Lower leg skin (tissue), 4 donors: ENCODE data around the gene RUNX1. TPM values are rescaled to one million over a fixed set of nuclear protein-coding genes. Genes with fewer than 3 reads are reported as not detected.

ENCODE experiments used
- DNase-seq, 2 donors: peaks; one replicate each; pipeline ENCODE4 v3.0.0-alpha.2; 2019; ENCODE audit warnings: low spot score in 2 of 2
- H3K4me3 ChIP-seq: fragments of 200-600 bp; sonication (generic); 2 replicates; pipeline ENCODE4 v1.5.1; 2017; ENCODE audit warnings: mild to moderate bottlenecking, low read depth; ENCODE audit not compliant: poor library complexity, severe bottlenecking
- POLR2A ChIP-seq, 2 donors: fragments of 450-650 bp; IDR thresholded peaks; one replicate each; pipeline ENCODE4 v1.6.1; 2016 to 2017; ENCODE audit warnings: antibody characterized with exemption in 2 of 2, mild to moderate bottlenecking in 1 of 2, moderate library complexity in 1 of 2
- WGBS, 2 donors: methylation state at CpG; one replicate each; pipeline ENCODE4 v1.1.5; 2018; 5-methylcytosine and 5-hydroxymethylcytosine counted together
- intact Hi-C: fragments of 100-400 bp; cut with DNase I; formaldehyde crosslinking; loops from one replicate; pipeline ENCODE4 v1.15.0; 2023; ENCODE audit warnings: low total_unique reads
- total RNA-seq, 4 donors: library from RNA; depleted of rRNA; stranded (reverse); fragments of >200 nt; gene quantifications; one replicate each; pipeline ENCODE4 v1.1.0, GENCODE V29; 2016
- TF ChIP-seq, protein P1 (sequence below), 3 donors: fragments of 450-650 bp; IDR thresholded peaks; one replicate each; pipeline ENCODE4 v1.5.1; 2016; ENCODE audit warnings: antibody characterized with exemption in 3 of 3, mild to moderate bottlenecking in 3 of 3, moderate library complexity in 2 of 3

The RUNX1 gene
- total RNA-seq, 4 donors from 2014 or later = 7.3 to 29.1 (median 18.1) TPM

DNA sequence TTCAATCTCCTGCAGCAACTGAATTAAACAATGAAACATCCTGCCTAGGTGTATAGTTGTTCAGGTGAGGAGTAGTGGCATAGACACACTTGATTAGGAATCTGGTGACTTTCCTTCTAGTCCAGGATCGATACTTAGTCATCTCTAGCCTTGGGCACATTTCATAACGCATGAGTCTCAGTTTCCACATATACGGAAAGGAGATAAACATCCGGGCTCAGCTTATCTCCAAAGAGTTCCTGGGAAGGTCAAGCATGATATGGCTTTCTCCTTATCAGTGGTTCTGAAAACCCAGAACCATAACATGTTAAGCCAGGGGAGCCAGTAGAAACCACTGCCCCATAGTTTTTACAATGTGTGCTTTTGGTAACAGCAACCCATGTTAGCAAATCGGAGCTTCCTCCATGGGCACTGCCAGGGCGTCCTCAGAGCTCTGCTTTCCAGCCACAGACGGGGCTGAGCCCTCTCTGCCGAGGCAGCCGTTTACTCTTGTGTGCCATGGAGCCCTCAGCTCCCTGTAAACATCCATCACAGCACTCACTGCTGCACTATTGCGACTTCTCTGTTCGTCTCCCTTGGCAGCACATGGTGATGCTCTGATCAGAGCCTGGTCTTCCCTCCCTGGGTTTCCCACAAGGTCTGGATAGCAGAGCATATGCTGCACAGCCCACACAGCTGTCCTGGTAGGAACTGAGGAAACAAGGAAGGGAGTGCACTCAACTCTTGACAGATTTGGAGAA, 34.6 kb downstream of the RUNX1 start:
- DNase-seq = no peak
- no peak overlapping the region for H3K4me3 ChIP-seq
- intact Hi-C loops = no loop called here
- 65 to 75% methylated on average over 11 of the region's 11 CpGs for WGBS, 2 donors
- TF ChIP-seq POLR2A (IDR thresholded peaks at IDR 0.05) = no peak
- TF ChIP-seq, protein P1, sequence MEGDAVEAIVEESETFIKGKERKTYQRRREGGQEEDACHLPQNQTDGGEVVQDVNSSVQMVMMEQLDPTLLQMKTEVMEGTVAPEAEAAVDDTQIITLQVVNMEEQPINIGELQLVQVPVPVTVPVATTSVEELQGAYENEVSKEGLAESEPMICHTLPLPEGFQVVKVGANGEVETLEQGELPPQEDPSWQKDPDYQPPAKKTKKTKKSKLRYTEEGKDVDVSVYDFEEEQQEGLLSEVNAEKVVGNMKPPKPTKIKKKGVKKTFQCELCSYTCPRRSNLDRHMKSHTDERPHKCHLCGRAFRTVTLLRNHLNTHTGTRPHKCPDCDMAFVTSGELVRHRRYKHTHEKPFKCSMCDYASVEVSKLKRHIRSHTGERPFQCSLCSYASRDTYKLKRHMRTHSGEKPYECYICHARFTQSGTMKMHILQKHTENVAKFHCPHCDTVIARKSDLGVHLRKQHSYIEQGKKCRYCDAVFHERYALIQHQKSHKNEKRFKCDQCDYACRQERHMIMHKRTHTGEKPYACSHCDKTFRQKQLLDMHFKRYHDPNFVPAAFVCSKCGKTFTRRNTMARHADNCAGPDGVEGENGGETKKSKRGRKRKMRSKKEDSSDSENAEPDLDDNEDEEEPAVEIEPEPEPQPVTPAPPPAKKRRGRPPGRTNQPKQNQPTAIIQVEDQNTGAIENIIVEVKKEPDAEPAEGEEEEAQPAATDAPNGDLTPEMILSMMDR (IDR thresholded peaks at IDR 0.05) = no peak

DNA sequence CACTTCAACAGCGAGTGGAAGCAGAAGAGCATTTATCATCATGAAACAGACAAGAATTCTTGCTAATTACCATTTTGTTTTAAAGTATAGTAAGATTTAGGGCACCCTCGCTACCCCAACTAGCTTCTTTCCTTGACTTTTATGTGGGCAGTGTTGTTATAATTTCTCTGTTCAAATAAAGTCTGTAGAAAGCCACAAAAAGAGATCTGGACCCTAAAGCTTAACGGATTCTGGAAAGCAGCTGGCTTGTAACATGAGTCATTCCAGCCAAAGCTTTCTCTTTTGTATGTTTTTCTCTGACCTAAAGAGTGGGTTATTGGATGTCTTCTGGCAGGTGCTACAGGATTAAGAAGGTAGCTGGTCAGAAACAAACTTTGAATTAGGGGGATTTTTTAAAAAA, 37.4 kb downstream of the RUNX1 start:
- DNase-seq = no peak
- intact Hi-C loops = no loop called here
- no peak for TF ChIP-seq POLR2A (IDR thresholded peaks at IDR 0.05)
- TF ChIP-seq, protein P1 (IDR thresholded peaks at IDR 0.05) = no peak
- no peak overlapping the region for H3K4me3 ChIP-seq
- WGBS, 2 donors = 53 to 60% methylated on average over 3 of the region's 3 CpGs

DNA sequence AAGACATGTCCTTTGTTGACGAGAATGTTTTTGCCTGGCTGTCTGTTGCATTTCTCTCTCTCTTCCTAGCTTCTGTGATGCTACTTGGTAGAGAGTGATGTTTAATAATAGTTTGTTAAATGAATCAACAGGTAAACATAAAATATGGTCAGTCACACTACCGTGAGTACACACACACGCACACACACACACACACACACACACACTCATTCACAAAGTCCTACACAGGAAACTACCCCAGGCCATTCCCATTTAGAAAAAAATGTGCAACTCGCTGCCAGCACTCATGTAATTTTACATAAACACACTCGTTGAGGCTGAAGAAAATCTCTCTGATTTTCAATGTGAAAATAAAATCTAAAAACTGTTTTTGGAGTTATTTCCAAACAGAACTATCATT, 38.7 kb downstream of the RUNX1 start:
- no peak overlapping the region for H3K4me3 ChIP-seq
- TF ChIP-seq, protein P1 (IDR thresholded peaks at IDR 0.05) = no peak
- TF ChIP-seq POLR2A (IDR thresholded peaks at IDR 0.05) = no peak
- intact Hi-C loops = no loop called here
- no peak for DNase-seq
- WGBS, 2 donors = 36 to 51% methylated on average over 5 of the region's 5 CpGs

DNA sequence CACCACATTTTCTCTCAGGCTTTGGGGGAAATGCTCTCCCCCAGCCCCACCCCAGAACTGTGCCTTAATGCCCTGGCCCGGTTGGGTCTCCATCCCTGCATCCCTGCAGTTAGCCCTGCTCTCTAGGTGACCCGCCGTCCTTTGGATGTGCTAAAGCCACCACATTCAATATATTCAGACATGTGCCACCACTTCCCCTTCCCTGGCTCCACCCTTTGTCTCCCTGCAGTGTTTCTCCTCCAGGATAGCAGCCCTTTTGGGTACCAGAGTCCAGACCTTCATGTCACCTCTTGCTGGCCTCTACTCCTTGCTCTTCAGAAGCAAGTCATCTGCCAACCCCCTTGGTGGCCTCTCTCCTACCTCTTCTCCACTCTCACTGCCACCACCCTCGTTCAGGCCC, 41.8 kb downstream of the RUNX1 start:
- TF ChIP-seq POLR2A (IDR thresholded peaks at IDR 0.05) = no peak
- TF ChIP-seq, protein P1 (IDR thresholded peaks at IDR 0.05) = no peak
- intact Hi-C loops = no loop called here
- no peak for DNase-seq
- WGBS, 2 donors = 84 to 90% methylated on average over 4 of the region's 4 CpGs
- no peak overlapping the region for H3K4me3 ChIP-seq

DNA sequence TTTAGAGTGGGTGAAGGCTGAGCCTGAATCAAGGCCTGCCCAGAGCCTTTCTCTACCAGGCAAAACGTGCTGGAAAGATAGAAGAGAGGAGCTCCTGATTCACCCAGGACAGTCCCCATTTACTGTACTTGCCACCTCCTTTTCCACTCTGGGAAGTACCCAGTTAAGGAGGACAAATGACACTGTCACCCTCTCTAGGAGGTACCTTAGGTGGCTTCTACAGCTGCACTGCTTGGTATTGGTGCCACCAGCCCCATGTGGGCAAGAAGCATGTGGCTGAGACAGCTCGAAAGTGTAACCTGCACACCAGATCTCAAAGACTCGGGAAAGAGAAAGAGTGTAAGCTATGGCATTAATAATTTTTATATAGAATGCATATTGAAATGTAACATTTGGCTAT, 42.3 kb downstream of the RUNX1 start:
- H3K4me3 ChIP-seq = no peak overlapping the region
- WGBS, 2 donors = 86 to 87% methylated on average over 3 of the region's 3 CpGs
- intact Hi-C loops = no loop called here
- DNase-seq = no peak
- TF ChIP-seq, protein P1 (IDR thresholded peaks at IDR 0.05) = no peak
- no peak for TF ChIP-seq POLR2A (IDR thresholded peaks at IDR 0.05)

DNA sequence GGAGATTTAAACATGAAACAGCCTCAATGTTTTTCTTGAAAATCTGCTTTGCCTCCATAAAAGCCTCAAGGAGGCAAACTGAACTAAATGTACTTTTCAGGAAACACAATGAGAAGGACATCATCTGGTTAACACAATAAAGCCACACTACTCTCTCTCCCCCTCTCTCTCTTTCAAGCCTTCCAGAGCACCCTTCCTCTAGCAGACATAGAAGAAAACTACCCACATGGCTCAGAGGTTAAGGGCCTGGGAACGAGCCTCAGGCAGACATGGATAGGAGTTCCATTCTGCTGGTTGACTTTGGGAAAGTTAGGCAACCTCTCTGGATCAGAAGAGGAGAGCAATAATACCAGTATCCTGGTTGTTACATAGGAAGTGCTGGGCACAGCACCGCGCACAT, 42.9 kb downstream of the RUNX1 start:
- intact Hi-C loops = no loop called here
- no peak for TF ChIP-seq POLR2A (IDR thresholded peaks at IDR 0.05)
- TF ChIP-seq, protein P1 (IDR thresholded peaks at IDR 0.05) = no peak
- DNase-seq = no peak
- 88 to 95% methylated on average over 3 of the region's 3 CpGs for WGBS, 2 donors
- no peak overlapping the region for H3K4me3 ChIP-seq
